Nephron (organoid): ENCODE results near the gene PDSS2.

ENCODE experiments used
- H3K27ac Mint-ChIP-seq, 3 experiments: 2 replicates each; pipeline ENCODE4 v1.8.0; 2020; ENCODE audit warnings: mixed read lengths in 3 of 3, mild to moderate bottlenecking in 2 of 3, moderate library complexity in 1 of 3
- H3K27me3 Mint-ChIP-seq: 2 replicates; pipeline ENCODE4 v1.8.0; 2021; ENCODE audit warnings: low read depth, mild to moderate bottlenecking, moderate library complexity, mixed read lengths
- H3K36me3 Mint-ChIP-seq: 2 replicates; pipeline ENCODE4 v1.8.0; 2020; ENCODE audit warnings: low read depth, mixed read lengths
- H3K4me1 Mint-ChIP-seq: 2 replicates; pipeline ENCODE4 v1.8.0; 2020; ENCODE audit warnings: mixed read lengths
- H3K4me3 Mint-ChIP-seq, 3 experiments: 2 replicates each; pipeline ENCODE4 v1.8.0; 2020; ENCODE audit warnings: mild to moderate bottlenecking in 3 of 3, mixed read lengths in 3 of 3, moderate library complexity in 2 of 3
- H3K9me3 Mint-ChIP-seq: 2 replicates; pipeline ENCODE4 v1.8.0; 2020; ENCODE audit warnings: mixed read lengths
- CTCF ChIP-seq, 3 experiments: fragments of 200-600 bp; sonication (generic); IDR thresholded peaks; one replicate each; pipeline ENCODE4 v1.5.0; 2021; ENCODE audit warnings: antibody characterized with exemption in 3 of 3; ENCODE audit not compliant: unreplicated experiment in 3 of 3

PDSS2 gene

GRCh38 chr6:107333491-107333890, 125.9 kb downstream of the PDSS2 start:
- no peak overlapping the region for H3K27ac Mint-ChIP-seq
- no peak overlapping the region for H3K4me3 Mint-ChIP-seq
- TF ChIP-seq CTCF (IDR thresholded peaks at IDR 0.05; ENCODE audit: unreplicated experiment in 3 of 3), result no peak
- no peaks in the 10 kb centered on the region for H3K36me3 Mint-ChIP-seq
- H3K27me3 Mint-ChIP-seq, result no peaks in the 10 kb centered on the region
- no peaks in the 10 kb centered on the region for H3K9me3 Mint-ChIP-seq
- no peaks in the 10 kb centered on the region for H3K4me1 Mint-ChIP-seq

GRCh38 chr6:107331409-107332386, 127.7 kb downstream of the PDSS2 start:
- H3K36me3 Mint-ChIP-seq, result peaks cover 3% of the 10 kb centered on the region
- no peaks in the 10 kb centered on the region for H3K27me3 Mint-ChIP-seq
- H3K27ac Mint-ChIP-seq, result no peak overlapping the region
- no peak for TF ChIP-seq CTCF (IDR thresholded peaks at IDR 0.05; ENCODE audit: unreplicated experiment in 3 of 3)
- no peak overlapping the region for H3K4me3 Mint-ChIP-seq
- no peaks in the 10 kb centered on the region for H3K9me3 Mint-ChIP-seq
- no peaks in the 10 kb centered on the region for H3K4me1 Mint-ChIP-seq

GRCh38 chr6:107330168-107330567, 129.2 kb downstream of the PDSS2 start:
- no peak for TF ChIP-seq CTCF (IDR thresholded peaks at IDR 0.05; ENCODE audit: unreplicated experiment in 3 of 3)
- Mint-ChIP-seq H3K27me3 (no peaks in the 10 kb centered on the region), H3K27ac (no peak overlapping the region), H3K36me3 (peaks cover 3% of the 10 kb centered on the region), H3K4me3 (no peak overlapping the region), H3K9me3 (no peaks in the 10 kb centered on the region), H3K4me1 (no peaks in the 10 kb centered on the region)

GRCh38 chr6:107329063-107329860, 130.1 kb downstream of the PDSS2 start:
- no peak overlapping the region for H3K27ac Mint-ChIP-seq
- no peaks in the 10 kb centered on the region for H3K4me1 Mint-ChIP-seq
- no peak for TF ChIP-seq CTCF (IDR thresholded peaks at IDR 0.05; ENCODE audit: unreplicated experiment in 3 of 3)
- no peaks in the 10 kb centered on the region for H3K9me3 Mint-ChIP-seq
- H3K27me3 Mint-ChIP-seq, result no peaks in the 10 kb centered on the region
- H3K36me3 Mint-ChIP-seq, result peaks cover 3% of the 10 kb centered on the region
- H3K4me3 Mint-ChIP-seq, result no peak overlapping the region

GRCh38 chr6:107328081-107328480, 131.3 kb downstream of the PDSS2 start:
- TF ChIP-seq CTCF (IDR thresholded peaks at IDR 0.05; ENCODE audit: unreplicated experiment in 3 of 3), result no peak
- Mint-ChIP-seq H3K4me3 (no peak overlapping the region), H3K27ac (no peak overlapping the region), H3K9me3 (no peaks in the 10 kb centered on the region), H3K4me1 (no peaks in the 10 kb centered on the region), H3K36me3 (peaks cover 3% of the 10 kb centered on the region), H3K27me3 (no peaks in the 10 kb centered on the region)
